HG02571 (cell line): ENCODE data around the gene SPRYD3.

Source experiments
- ATAC-seq: cut with Tn5 transposase; IDR thresholded peaks from one replicate; pipeline ENCODE4 v1.9.1; 2021; ENCODE audit warnings: mild to moderate bottlenecking, moderate library complexity; ENCODE audit not compliant: unreplicated experiment

Gene SPRYD3

DNA sequence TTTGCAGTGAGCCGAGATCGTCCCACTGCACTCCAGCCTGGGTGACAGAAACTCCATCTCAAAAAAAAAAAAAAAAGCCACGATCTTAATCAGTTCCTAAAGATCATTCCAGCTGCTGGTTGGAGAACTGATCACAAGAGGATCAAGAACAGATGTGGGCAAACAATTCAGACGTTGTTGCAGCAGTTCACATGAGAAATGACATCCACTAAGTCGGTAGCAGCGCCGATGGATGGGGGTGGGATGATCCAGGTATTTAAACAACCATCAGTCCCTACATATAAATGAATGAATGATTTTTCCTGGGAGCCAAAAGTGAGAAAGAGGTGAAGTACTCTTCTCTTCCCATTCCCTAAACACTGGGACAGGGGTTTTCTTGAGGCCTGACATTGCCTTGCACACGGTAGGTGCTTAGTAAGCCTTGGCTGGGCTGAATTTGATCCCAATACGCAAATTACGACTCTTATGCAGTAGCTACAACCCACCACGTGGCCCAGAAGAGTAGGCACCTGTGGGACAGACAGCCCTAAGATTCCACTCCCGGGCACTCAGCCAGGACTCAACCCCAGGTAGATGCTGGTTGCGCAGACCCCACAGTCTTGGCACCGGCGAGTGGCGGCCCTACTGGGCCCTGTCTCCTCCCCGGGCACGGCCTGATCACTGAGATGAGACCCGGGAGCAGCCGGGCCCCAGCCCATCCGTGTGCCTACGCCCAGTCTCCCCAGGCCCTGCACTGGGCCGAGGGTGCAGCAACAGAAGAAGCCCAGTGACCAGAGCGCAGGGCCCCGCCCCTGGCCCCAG is 565 bp downstream of the SPRYD3 start:
- peak; percentile 14 for ATAC-seq

DNA sequence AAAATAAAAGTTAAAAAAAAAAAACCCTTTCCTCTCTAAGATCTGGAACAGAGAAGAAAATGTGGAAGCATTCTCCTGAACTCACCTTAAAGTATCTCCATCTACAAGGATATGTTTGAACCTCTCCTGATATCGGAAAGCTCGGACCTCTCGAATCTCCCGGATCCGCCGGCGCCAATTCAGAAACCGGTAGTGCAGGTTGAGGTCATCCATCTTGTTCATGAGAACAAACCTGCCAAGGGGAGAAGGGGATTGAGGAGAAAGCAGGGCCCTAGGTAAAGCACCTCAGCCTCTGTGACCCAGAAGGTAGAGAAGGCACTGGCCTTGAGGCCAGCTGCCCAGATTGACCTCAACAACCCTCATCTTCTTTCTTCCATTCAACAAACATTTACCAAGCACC is 2.2 kb downstream of the SPRYD3 start:
- ATAC-seq = no peak

DNA sequence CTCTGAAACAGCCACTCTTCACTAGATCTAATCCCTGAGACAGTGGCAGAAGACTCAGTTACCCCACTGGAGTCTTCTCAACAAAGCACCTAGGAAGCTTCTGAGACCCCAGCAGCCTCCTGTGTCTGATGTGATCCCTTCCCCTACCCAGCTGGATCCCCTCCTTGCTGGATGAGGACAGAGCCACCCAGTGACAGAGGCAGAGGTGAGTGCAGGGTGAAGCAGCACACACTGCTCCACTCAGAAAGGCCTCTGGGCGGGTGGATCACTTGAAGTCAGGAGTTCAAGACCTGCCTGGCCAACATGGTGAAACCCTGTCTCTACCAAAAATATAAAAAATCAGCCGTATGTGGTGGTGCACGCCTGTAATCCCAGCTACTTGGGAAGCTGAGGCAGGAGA is 2.7 kb downstream of the SPRYD3 start:
- no peak for ATAC-seq

- ATAC-seq = no peak
These were observed 4.2 kb downstream of the SPRYD3 start for GRCh38 chr12:53074999-53075370.

DNA sequence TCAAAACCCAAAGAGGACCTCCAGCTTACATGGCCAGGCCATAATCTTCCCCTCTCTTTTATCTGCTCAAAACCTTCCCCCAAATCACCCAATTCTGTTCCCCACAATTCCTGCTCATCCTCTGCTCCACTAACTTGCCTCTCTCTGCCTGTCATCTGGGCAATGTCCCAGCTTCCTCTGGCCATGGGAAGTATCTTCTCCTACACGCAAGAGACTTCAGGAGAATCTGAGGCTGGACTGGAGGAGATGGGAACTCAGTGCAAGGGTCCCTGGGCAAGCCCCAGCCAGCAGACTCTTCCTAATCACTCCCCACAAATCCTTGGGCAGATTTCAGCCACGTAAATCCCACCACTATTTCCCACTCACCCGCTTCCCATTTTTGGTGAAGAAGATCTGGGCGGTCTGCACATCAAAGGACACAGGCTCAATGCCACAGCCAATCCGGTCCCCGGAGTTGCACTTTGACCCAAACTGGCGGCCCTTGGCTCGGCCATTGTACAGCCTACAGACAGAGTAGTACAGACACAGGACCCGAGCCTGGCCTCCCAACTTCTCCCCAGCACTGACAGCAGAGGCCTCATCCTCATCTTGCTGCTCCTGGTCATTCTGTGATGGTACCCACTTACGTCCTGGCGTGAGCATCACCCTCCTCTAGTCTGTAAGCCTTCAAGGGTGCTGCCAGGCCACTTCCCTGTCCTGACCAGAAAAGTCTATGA is 4.7 kb downstream of the SPRYD3 start:
- no peak for ATAC-seq

DNA sequence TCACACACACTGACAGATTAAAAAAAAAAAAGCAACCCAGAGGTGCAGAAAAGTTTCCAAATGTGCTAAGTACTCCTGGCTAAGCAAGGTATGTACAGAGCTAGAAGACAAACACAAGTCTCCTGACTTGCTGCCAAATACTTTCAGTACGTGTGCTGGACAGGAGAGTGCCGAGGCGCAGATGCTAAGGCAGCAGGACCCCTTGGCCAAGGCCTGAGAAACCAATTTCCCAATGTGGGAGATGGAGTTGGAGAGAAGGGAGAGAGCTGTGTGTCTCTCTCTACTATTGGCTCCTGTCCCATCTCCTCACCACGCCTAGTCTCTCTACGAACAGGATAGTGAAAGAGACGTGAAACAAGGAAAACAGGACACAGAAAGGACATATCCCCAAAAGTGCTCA is 5.3 kb downstream of the SPRYD3 start:
- no peak for ATAC-seq

GRCh38 chr12:53071591-53072551 is 7.3 kb downstream of the SPRYD3 start:
- no peak for ATAC-seq

DNA sequence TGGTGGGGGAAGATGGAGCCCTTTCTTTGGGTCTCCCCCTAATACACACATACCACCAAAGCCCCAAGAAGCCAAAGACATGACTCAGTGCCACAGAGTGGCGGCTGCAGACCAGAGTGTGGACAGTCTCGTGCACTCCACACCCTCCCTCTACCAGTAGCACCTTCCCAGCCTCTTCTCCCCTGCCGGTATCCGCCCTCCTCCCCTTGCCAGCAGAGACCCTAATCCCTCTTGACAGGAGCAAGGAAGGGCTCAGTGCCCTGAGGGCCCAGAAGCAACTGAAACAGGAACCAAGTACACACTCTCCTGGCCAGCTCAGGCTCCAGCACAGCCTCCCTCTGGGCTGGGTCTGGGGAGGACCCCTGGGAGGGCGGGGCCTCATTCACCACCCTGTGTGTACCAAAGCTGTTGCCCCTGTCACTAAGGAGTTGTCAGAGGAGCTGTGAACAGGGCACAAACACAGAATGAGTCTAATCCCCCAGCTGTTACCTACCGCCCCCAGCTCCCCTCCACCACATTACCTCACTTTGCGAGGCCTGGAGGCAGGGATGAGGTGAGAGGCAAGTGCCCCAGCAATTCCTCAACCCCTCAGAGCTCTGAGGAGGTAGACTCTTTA is 8.2 kb downstream of the SPRYD3 start:
- no peak for ATAC-seq

- no peak for ATAC-seq
These were observed 9.4 kb downstream of the SPRYD3 start for GRCh38 chr12:53069621-53070410.

DNA sequence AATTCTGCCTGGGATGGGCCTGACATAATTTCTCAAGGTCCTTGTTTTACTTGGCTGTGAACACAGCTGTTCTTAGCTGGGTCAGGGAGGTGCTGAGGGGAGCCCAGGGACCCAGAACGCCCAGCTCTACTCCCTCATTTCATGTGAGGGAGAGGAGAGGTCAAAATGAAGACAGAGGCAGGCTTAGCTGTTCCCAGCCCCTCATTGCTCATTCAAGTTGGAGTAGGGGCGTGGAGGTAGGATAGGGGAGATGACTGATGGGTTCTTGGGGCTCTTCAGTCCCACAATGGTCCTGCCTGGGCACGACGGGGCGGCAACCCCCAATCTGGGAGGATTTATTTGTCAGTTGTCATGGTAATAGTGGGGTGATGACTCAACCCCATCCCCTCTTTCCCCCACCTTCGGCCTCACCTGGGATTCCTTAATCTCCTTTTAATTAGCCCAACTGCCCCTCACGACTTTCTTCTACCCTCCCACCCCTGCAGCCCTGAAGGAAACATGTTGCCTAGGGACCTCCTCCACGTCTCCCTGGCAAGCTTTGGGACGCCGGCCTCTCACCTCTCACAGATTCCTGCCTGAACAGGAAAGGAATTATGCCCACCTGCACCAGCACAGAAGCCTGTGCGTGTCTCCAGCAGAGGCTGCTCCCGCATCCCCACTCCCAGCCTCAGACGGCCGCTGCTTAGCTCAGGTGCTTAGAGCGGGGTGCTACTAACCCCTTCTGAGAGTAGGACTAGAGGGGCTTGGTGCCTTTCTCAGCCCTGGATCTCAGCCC is 10.2 kb downstream of the SPRYD3 start:
- no peak for ATAC-seq

DNA sequence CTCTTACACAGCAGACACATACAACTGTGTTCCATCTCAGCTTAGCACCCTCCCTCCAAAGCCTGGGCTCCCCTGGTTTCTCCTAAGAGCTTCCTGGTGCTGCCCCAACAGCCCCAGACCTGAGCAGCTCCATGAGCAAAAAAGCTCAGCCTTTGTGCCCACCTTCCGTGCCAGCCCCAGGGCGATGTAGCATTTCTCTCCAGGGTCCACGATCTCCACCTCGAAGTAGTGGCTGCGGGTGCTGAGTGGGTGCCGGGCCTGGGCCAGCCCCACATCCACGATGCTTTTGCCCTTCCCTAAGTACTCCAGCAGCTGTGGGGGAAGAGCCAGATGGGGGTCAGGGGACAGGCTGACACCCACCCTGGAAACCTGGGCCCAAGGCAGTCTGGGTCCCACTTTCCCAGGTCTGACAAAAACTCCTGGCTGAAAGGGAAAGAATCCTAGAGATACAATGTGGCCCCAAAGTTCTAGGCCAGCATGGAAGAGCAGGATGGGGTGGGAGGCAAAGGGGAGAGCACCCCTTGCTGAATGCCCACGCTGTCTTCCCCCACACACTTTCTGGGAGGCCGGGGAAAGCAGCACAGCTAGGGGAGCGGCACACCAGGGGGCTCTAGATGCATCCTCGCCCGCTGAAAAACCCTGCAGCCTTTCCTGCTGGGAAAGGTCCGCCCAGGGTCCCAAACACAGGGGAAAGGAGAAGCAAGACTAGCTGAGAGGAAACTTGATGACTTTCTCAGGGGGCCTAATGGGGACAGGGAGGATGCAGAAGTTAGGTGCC is 11.0 kb downstream of the SPRYD3 start:
- no peak for ATAC-seq

DNA sequence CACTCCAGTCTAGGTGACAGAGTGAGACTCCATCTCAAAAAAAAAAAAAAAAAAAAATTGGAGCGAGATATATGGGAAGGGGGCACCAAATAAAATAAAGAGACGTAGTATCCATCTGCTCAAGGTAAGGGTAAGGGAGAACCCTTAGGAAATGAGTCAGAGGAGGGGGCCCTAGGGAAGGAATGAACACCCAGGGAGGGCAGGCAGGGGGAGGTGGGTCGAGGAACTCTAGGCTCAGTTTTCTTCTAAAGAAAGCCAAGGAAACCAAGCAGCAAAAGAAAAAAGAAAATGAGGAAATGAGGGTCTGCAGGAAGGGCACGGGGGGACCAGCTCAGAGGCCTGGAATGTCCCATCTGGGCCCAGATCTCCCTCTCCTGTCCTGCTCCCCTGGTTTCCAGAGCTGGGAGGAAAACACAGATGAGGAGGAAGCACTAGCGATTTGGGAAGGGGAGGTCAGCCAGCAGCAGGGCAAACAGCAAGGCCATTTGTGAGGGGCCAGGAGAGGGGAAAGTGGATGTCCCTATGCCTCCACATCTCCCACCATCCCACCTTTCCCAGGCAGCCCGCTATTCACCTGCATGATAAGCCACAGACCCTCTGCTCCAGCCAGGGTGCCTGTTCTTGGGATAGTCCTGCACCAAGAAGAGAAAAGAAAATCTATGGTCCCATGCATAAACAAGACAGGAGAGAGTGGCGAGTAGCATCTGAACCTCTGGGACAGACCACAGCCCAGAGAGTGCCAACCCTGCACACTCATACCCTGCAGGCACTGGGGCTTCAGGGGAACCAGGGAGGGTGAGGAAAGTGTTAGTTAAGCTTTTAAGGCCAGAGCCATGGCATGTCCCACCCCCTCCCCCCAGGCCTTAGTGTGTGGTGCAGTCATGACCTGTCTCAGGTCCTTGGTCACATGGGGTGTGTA is 11.9 kb downstream of the SPRYD3 start:
- ATAC-seq = no peak

GRCh38 chr12:53065975-53066931 is 12.9 kb downstream of the SPRYD3 start:
- ATAC-seq = no peak

DNA sequence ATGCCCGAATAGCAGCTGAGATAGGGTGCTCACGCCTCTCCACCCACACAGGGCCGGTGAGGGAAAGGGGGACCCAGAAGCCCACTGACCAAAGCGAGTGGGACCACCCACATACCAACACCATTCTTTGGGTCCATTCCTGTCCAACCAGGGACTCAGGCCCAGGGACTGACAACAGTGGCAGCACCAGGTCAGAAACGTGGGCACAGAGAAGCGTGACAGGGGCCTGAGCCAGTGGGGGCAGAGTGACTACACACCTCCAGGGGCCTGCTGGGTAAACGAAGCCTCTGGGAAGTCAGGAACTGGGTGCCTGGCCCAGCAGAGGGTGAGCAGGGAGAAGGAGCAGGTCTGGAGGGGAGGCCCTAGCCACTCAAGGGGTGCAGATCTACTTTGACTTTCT is 13.7 kb downstream of the SPRYD3 start:
- no peak for ATAC-seq

DNA sequence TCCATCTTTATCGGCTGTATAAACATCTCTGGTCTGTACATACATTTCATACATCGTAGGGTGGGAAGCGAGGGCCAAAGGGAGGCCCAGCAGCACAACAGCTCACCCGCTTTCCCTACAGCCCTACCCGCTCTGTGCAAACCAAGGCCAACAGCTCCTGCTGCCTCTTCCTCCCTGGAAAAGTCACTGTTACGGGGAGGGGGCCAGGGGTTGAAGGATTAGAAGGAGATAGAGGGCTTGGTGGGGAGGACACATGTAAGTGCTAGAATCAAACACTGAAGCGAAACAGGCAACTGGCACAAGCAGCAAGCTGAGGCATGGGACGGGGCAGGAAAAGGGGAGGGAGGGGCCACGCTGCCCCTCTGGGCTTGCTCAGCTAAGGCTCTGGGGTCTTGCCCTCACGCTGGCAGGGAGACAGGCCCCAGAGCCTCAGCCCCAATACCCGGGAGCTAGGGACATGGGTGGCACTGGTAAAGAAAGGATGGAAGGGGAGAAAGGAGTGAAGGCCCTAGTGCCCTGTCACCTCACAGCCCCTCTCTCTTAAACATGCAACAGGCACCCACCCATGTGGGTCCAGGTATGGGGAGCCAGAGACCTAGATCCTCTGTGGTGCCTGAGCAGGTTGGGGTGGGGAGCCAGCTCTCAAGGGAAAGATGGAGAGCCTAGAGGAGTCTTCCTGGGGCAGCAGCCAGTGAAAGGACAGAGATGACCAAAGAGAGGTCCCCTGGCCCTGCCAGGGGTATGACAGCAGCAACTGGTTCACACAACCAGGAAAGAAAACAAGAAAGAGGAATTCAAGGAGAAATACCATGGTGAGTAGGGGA is 14.4 kb downstream of the SPRYD3 start:
- no peak for ATAC-seq
